Ascending aorta (tissue), 2 donors: ENCODE measurements around the gene MAGI3. TPM values are rescaled to one million over a fixed set of nuclear protein-coding genes. Genes with fewer than 3 reads are reported as not detected.
"Not testable (repeated sequence)": the region's sequence is repeated elsewhere in the genome, so short reads cannot be mapped to it uniquely, and the experiment has no call there.

Experiments used
- DNase-seq, 2 donors: peaks; one replicate each; pipeline ENCODE4 v3.0.0-alpha.2; 2019; ENCODE audit warnings: low spot score in 2 of 2
- H3K27ac ChIP-seq, 2 donors: fragments of 200-600 bp; sonication (generic); one replicate each; pipeline ENCODE4 v1.5.1; 2016 to 2017; ENCODE audit warnings: mild to moderate bottlenecking in 1 of 2
- H3K27me3 ChIP-seq: fragments of 200-600 bp; sonication (generic); one replicate; pipeline ENCODE4 v1.5.1; 2017
- H3K36me3 ChIP-seq, 2 donors: fragments of 200-600 bp; sonication (generic); one replicate each; pipeline ENCODE4 v1.5.1; 2016
- H3K4me1 ChIP-seq, 2 donors: fragments of 200-600 bp; sonication (generic); one replicate each; pipeline ENCODE4 v1.5.1; 2016 to 2017; ENCODE audit warnings: mild to moderate bottlenecking in 1 of 2
- H3K4me3 ChIP-seq, 2 donors: fragments of 200-600 bp; sonication (generic); one replicate each; pipeline ENCODE4 v1.5.1; 2016 to 2017; ENCODE audit warnings: mild to moderate bottlenecking in 1 of 2
- H3K9me3 ChIP-seq, 2 donors: fragments of 200-600 bp; sonication (generic); one replicate each; pipeline ENCODE4 v1.5.1; 2016
- CTCF ChIP-seq, 3 experiments: fragments of 200-600 bp in 2 of 3; fragments of 450-650 bp in 1 of 3; sonication (generic) in 2 of 3; IDR thresholded peaks; one replicate each; pipeline ENCODE4 v1.5.1; 2016 to 2019; ENCODE audit warnings: antibody characterized with exemption in 3 of 3, mild to moderate bottlenecking in 1 of 3, moderate library complexity in 1 of 3
- intact Hi-C: fragments of 100-400 bp; cut with DNase I; formaldehyde crosslinking; loops from one replicate; pipeline ENCODE4 v1.15.1; 2023
- total RNA-seq: library from RNA; depleted of rRNA; stranded (reverse); fragments of >200 nt; gene quantifications from one replicate; pipeline ENCODE4 v1.1.0, GENCODE V29; 2016

MAGI3 gene
- total RNA-seq, 1 donor from 2014 or later = 14.9 TPM

- no peak for TF ChIP-seq CTCF (IDR thresholded peaks at IDR 0.05)
Measured at GRCh38 chr1:113459279-113459678, 69.0 kb downstream of the MAGI3 start.

GRCh38 chr1:113467991-113468390 lies 77.7 kb downstream of the MAGI3 start:
- no peaks in the 10 kb centered on the region for H3K4me1 ChIP-seq
- intact Hi-C loops = no loop called here
- no peaks in the 10 kb centered on the region for H3K36me3 ChIP-seq
- H3K27ac ChIP-seq = no peak overlapping the region
- H3K4me3 ChIP-seq = no peak overlapping the region
- no peak for TF ChIP-seq CTCF (IDR thresholded peaks at IDR 0.05)
- DNase-seq = no peak
- H3K9me3 ChIP-seq = peaks cover 10 to 36% of the 10 kb centered on the region in 2 donors
- H3K27me3 ChIP-seq = no peaks in the 10 kb centered on the region

More at GRCh38 chr1:113459279-113459678, 69.0 kb downstream of the MAGI3 start:
- no peaks in the 10 kb centered on the region for H3K36me3 ChIP-seq
- no peak overlapping the region for H3K4me3 ChIP-seq
- peaks cover 0 to 15% of the 10 kb centered on the region in 2 donors for H3K4me1 ChIP-seq
- intact Hi-C loops = no loop called here
- H3K27ac ChIP-seq = no peak overlapping the region
- DNase-seq = no peak
- no peaks in the 10 kb centered on the region for H3K27me3 ChIP-seq
- peaks cover 0 to 13% of the 10 kb centered on the region in 2 donors for H3K9me3 ChIP-seq

- DNase-seq, intact Hi-C loops, H3K27ac ChIP-seq, H3K4me3 ChIP-seq, H3K27me3 ChIP-seq, H3K36me3 ChIP-seq, H3K4me1 ChIP-seq: not testable (repeated sequence)
- peaks cover 16 to 68% of the 10 kb centered on the region in 2 donors for H3K9me3 ChIP-seq
Measured at GRCh38 chr1:113478427-113479195, 88.3 kb downstream of the MAGI3 start.

- H3K4me3 ChIP-seq = no peak overlapping the region
- peaks cover 16 to 66% of the 10 kb centered on the region in 2 donors for H3K9me3 ChIP-seq
- no peak overlapping the region for H3K27ac ChIP-seq
Measured at GRCh38 chr1:113479713-113480676, 89.7 kb downstream of the MAGI3 start.

GRCh38 chr1:113485131-113485530 lies 94.8 kb downstream of the MAGI3 start:
- intact Hi-C loops, H3K27me3 ChIP-seq, H3K4me1 ChIP-seq, H3K27ac ChIP-seq, H3K4me3 ChIP-seq, DNase-seq, H3K36me3 ChIP-seq: not testable (repeated sequence)
- H3K9me3 ChIP-seq = peaks cover 13 to 51% of the 10 kb centered on the region in 2 donors

More at GRCh38 chr1:113479713-113480676, 89.7 kb downstream of the MAGI3 start:
- DNase-seq = no peak
- Histone ChIP-seq H3K36me3 (peaks cover 0 to 3% of the 10 kb centered on the region in 2 donors), H3K4me1 (no peaks in the 10 kb centered on the region), H3K27me3 (no peaks in the 10 kb centered on the region)
- TF ChIP-seq CTCF (IDR thresholded peaks at IDR 0.05) = no peak
- intact Hi-C loops = no loop called here

GRCh38 chr1:113488576-113489177 lies 98.4 kb downstream of the MAGI3 start:
- Histone ChIP-seq H3K4me1 (no peaks in the 10 kb centered on the region), H3K36me3 (no peaks in the 10 kb centered on the region), H3K27me3 (no peaks in the 10 kb centered on the region), H3K9me3 (peaks cover 9 to 66% of the 10 kb centered on the region in 2 donors), H3K27ac (no peak overlapping the region), H3K4me3 (no peak overlapping the region)
- TF ChIP-seq CTCF (IDR thresholded peaks at IDR 0.05) = no peak
- intact Hi-C loops = no loop called here
- no peak for DNase-seq
